HG03045 (cell line): ENCODE measurements around the gene SPSB4.
"Not testable (repeated sequence)": the region's sequence is repeated elsewhere in the genome, so short reads cannot be mapped to it uniquely, and the experiment has no call there.

Experiments
- ATAC-seq: cut with Tn5 transposase; IDR thresholded peaks from one replicate; pipeline ENCODE4 v1.9.1; 2021; ENCODE audit warnings: mild to moderate bottlenecking, moderate library complexity; ENCODE audit not compliant: unreplicated experiment

SPSB4 gene

DNA sequence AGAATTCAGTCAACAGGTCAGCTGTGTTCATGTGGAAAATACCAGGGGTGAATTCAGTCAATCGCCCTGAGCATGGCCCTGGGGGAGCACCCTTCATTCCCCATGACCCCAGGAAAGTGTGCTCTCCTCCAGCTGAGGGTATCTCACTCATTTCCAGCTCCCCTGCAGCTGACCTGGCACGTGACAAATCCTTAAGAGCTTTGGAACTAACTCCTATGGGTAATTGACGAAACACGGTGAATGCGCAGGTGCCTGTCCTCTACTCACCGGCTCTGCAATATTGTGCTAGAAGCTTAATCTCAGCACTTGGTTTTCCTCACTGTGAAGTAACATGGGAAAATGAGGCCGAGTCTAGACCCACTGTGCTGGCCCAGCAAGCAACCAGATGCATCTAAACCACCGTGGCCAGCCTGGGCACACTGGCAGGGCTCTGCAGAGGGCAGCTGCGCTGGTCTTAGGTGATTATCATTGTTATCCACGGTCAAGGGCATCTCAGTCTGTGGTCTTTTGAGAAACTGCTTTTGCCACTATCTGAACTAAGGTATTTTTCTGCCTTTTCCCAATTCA is 63.1 kb downstream of the SPSB4 start:
- ATAC-seq: no peak

- ATAC-seq: no peak
Measured at GRCh38 chr3:141114816-141115460, 63.8 kb downstream of the SPSB4 start.

GRCh38 chr3:141115789-141116541 is 64.8 kb downstream of the SPSB4 start:
- ATAC-seq: no peak

- no peak for ATAC-seq
Measured at GRCh38 chr3:141116721-141117120, 65.6 kb downstream of the SPSB4 start.

- ATAC-seq: not testable (repeated sequence)
Measured at GRCh38 chr3:141117982-141118381, 66.8 kb downstream of the SPSB4 start.

DNA sequence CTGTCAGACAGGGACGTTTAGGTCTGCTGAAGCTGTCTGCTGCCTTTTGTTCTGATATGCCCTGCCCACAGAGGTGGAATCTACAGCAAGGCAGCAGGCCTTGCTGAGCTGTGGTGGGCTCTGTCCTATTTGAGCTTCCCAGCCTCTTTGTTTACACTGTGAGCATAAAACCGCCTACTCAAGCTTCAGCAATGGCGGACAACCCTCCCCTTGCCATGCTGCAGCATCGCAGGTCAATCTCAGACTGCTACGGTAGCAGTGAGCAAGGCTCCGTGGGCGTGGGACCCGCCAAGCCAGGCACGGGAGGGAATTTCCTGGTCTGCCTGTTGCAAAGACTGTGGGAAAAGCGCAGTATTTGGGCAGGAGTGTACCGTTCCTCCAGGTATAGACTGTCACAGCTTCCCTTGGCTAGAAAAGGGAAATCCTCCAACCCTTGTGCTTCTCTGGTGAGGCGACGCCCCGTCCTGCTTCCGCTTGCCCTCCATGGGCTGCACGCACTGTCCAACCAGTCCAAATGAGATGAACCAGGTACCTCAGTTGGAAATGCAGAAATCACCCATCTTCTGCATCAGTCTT is 71.4 kb downstream of the SPSB4 start:
- no peak for ATAC-seq

DNA sequence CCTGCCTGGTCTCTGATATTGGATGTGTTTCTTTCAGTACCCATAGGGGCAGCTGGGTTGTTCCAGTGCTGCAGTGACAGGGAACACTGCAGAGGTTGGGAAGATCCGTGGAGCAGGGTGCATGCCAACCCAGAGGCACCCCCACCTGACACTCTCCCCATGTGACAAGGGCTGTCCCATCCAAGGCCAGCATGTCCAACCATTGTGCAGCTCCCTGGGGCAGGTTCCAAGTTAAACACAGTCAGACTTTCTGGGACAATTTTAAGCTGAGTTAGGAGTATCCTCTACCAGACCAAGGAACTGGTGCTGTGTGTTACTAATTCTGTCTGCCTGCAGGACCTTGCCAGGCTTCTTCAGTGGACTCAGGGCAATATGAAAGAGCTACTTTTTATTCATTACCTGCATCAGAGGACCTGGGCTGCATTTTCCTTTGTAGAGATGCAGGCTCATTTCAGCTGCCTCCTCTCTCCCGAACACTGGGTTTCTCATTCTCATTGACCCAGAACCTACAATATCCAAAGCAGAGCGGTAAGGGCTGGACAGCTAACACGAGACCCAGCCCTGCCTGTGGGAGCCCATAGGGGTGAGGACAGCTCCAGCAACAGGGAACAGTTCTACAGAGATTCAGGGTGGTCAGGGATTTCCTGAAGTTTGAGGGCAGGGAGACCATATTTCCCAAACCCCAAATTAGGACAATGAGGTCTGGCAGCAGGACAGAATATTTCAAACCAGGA is 72.7 kb downstream of the SPSB4 start:
- no peak for ATAC-seq

DNA sequence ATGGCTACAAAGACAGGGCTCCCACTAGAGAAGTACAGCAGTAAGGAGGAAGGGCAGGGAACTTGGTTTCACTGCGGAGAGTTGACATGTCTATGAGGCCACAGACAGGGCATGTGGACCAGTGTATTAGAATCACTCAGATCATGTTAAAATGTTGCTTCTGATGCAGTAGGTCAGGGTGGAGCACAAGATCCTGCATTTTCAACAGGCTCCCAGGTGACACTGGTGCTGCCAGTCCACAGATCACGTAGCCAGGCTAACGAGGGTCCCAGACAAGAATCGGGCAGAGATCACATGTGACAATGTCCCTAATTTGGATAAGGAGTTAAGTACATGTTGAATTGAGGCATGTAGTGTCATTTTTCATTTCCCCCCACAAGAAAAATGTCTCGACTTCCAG is 73.6 kb downstream of the SPSB4 start:
- no peak for ATAC-seq

GRCh38 chr3:141125351-141125750 is 74.2 kb downstream of the SPSB4 start:
- no peak for ATAC-seq

DNA sequence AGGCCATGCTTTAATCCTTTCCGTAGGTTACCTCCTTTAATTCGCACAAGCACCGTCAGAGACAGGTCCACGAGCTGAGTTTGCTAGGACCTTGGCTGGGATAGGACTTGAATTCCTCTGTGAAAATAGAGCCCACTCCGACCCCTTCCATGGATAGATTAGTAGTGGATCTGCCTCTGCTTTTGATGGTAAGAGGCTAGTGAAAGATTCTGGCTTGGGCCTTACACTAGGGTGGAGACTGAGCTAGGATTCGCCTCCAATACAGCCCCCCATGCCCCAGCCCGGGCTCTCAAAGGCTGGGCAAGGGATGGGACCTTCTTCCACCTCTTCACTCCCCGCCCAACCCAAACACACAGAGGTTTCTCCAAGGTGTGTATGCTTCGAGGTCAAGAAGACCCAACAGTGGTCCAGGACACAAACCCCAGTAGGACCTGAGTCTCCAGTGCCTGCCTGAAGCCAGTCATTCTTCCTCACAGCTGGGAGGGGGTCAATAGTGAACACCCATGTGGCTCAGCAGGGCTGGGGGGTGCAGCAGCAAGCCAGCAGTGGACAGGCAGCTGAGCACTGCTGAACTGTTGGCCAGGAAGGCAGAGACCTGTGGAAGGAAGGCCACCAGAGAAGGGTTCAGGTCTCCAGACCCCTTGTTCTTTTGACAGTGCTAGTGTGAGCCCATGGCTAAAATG is 75.7 kb downstream of the SPSB4 start:
- no peak for ATAC-seq

GRCh38 chr3:141127344-141128125 is 76.4 kb downstream of the SPSB4 start:
- no peak for ATAC-seq

DNA sequence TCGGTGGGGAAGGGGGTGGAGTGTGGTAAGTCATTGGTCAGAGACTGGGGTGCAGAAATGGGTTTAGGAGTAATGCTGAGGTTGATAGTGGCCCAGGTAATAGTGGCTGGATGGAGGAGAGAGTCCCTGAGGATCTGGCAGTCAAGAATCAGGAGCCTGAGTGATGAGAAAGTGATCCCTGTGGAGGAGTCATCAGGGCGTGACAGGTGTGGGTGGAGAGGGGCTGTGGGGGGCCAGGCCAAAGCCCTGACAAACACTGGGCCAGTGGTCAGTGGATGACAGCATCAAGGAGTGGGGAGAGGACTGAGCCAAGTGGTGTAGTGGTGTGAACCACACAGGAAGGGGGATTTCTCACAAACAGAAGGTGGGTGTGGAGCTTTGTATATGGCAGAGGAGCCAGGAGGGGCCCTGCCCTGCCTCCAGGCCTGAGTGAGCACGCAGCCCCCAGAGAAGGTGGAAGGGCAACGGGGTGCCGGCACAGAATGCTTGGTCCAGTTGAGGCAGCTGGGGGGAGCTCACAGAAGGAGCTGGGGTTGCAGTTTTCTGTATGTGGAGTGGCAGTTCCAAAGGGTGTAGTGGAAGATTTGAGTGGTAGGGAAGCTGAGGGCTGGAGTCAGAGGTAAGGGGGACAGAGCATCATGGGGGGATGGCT is 77.1 kb downstream of the SPSB4 start:
- ATAC-seq: no peak

- no peak for ATAC-seq
Measured at GRCh38 chr3:141129049-141129448, 77.9 kb downstream of the SPSB4 start.

GRCh38 chr3:141129541-141130011 is 78.4 kb downstream of the SPSB4 start:
- no peak for ATAC-seq

DNA sequence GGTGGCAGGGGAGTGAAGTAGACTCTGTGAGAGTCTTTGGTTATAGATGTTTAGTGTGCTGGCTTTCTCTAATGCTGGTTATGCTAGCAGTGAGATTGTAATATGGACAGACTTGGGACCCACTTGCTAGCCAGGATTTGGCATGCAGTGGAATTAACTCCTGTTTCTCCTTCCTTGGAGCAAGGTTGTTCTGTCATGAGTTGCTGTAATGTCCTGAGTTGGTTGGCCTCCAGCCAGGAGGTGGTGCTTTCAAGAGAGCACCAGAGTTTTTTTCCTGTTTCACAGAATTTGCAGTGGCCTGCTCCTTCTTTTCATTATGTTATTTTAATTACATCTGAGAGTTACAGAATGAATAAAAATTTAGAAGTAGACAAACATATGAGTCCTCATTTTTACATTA is 92.4 kb downstream of the SPSB4 start:
- no peak for ATAC-seq

GRCh38 chr3:141146979-141147470 is 95.9 kb downstream of the SPSB4 start:
- no peak for ATAC-seq

DNA sequence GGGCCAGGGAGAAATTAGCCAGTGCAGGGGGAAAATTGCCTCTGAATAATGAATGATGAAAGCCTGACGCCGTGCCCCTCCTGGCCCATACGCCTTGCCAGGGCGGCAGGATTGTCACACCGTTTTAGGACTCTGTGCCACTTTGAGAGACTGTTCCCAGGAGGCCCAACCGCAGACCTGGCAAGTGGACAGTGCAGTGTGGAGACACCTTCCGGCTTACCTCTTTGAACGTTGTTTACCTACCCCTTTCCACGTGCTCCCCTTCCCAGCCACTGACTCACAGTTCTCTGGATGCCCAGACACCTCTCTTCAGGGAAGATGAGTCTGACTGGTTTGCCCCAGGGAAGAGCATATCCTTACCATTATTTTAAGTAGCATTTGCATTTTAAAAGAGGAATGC is 96.5 kb downstream of the SPSB4 start:
- no peak for ATAC-seq

- ATAC-seq: no peak
Measured at GRCh38 chr3:141148169-141148568, 97.0 kb downstream of the SPSB4 start.

- ATAC-seq: no peak
Measured at GRCh38 chr3:141148770-141149169, 97.6 kb downstream of the SPSB4 start.
